ENCODE data around the gene SLC25A34.

DNA sequence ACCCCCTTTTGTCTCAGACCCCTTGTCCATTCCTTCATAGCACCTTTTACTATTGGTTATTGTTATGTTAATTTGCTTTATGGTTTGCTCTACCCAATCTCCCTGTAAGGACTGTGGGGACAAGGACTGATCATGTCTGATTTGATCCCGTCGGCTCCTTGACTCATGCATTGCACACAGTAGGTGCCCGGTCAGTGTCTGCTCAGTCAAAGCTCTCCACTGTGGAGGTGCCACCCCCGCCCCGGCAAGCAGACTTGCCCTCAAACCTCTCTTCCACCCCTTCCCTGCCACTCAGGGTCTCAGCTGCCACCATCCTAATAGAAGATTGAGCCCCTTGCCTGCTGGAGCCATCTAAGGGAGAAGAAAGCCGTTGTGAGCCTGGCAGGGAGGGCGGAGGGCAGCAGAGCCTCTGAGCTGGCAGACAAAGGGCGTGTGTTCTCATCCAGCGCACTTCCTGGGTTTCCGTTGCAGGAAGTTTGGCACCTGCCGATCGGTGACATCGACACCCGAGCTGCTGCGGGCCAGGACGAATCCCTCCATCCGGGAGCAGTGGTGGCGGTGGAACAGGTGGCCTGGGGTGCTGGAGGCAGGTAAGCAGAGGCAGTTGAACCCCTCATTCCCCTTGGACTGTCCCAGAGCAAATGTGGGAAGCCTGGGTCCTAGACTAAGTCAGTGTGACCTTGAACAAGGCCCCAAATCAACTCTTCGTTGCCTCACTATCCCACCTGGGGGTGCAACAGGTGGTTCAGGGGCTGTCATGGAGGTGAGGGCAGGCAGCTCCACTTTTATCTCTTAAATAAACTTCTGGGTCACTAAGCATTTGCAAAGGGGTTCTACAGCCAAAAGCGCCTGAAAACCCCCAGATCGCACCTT is 20.3 kb downstream of the SLC25A34 start:
- TF ChIP-seq THAP7 (CRISPR knock-in tag; IDR thresholded peaks at IDR 0.05) = no peak
- TF ChIP-seq, protein P1, sequence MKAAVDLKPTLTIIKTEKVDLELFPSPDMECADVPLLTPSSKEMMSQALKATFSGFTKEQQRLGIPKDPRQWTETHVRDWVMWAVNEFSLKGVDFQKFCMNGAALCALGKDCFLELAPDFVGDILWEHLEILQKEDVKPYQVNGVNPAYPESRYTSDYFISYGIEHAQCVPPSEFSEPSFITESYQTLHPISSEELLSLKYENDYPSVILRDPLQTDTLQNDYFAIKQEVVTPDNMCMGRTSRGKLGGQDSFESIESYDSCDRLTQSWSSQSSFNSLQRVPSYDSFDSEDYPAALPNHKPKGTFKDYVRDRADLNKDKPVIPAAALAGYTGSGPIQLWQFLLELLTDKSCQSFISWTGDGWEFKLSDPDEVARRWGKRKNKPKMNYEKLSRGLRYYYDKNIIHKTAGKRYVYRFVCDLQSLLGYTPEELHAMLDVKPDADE (CRISPR knock-in tag; IDR thresholded peaks at IDR 0.05) = no peak
- no peak for TF ChIP-seq EZH2 (conservative IDR thresholded peaks at IDR 0.05; ENCODE audit: low read depth, low read length)
- TF ChIP-seq, protein P2, sequence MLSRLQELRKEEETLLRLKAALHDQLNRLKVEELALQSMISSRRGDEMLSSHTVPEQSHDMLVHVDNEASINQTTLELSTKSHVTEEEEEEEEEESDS (CRISPR knock-in tag; IDR thresholded peaks at IDR 0.05; ENCODE audit: borderline replicate concordance) = no peak
- TF ChIP-seq IRF9 (CRISPR knock-in tag; IDR thresholded peaks at IDR 0.05; ENCODE audit: borderline replicate concordance) = no peak
- TF ChIP-seq, protein P3, sequence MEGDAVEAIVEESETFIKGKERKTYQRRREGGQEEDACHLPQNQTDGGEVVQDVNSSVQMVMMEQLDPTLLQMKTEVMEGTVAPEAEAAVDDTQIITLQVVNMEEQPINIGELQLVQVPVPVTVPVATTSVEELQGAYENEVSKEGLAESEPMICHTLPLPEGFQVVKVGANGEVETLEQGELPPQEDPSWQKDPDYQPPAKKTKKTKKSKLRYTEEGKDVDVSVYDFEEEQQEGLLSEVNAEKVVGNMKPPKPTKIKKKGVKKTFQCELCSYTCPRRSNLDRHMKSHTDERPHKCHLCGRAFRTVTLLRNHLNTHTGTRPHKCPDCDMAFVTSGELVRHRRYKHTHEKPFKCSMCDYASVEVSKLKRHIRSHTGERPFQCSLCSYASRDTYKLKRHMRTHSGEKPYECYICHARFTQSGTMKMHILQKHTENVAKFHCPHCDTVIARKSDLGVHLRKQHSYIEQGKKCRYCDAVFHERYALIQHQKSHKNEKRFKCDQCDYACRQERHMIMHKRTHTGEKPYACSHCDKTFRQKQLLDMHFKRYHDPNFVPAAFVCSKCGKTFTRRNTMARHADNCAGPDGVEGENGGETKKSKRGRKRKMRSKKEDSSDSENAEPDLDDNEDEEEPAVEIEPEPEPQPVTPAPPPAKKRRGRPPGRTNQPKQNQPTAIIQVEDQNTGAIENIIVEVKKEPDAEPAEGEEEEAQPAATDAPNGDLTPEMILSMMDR (CRISPR knock-in tag; IDR thresholded peaks at IDR 0.05) = no peak
- TF ChIP-seq ZNF362 (CRISPR knock-in tag; IDR thresholded peaks at IDR 0.05; ENCODE audit: borderline replicate concordance) = no peak
- TF ChIP-seq SMARCE1 (IDR thresholded peaks at IDR 0.05; ENCODE audit: borderline replicate concordance) = no peak
- no peak for TF ChIP-seq USF2 (IDR thresholded peaks at IDR 0.05; ENCODE audit: low read depth, low read length)
- TF ChIP-seq USF2 (CRISPR knock-in tag; IDR thresholded peaks at IDR 0.05; ENCODE audit: borderline replicate concordance) = no peak
- TF ChIP-seq TP53 (CRISPR knock-in tag; conservative IDR thresholded peaks at IDR 0.05) = no peak
- no peak for TF ChIP-seq STAG1 (CRISPR knock-in tag; IDR thresholded peaks at IDR 0.05)
- TF ChIP-seq ZNF720 (CRISPR knock-in tag; IDR thresholded peaks at IDR 0.05) = no peak
- TF ChIP-seq, protein P4, sequence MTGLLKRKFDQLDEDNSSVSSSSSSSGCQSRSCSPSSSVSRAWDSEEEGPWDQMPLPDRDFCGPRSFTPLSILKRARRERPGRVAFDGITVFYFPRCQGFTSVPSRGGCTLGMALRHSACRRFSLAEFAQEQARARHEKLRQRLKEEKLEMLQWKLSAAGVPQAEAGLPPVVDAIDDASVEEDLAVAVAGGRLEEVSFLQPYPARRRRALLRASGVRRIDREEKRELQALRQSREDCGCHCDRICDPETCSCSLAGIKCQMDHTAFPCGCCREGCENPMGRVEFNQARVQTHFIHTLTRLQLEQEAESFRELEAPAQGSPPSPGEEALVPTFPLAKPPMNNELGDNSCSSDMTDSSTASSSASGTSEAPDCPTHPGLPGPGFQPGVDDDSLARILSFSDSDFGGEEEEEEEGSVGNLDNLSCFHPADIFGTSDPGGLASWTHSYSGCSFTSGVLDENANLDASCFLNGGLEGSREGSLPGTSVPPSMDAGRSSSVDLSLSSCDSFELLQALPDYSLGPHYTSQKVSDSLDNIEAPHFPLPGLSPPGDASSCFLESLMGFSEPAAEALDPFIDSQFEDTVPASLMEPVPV (CRISPR knock-in tag; IDR thresholded peaks at IDR 0.05) = no peak
- TF ChIP-seq POLR2AphosphoS5 (IDR thresholded peaks at IDR 0.05; ENCODE audit: low read depth, low read length) = no peak
